PC-3 (cell line): Measurements from ENCODE around the gene FBXO24. TPM values are rescaled to one million over a fixed set of nuclear protein-coding genes. Genes with fewer than 3 reads are reported as not detected.

Source experiments
- ATAC-seq: fragments of 200-7000 bp; cut with Tn5 transposase; 2 replicates; pipeline ENCODE4 v1.9.1; 2020; ENCODE audit warnings: mild to moderate bottlenecking, moderate library complexity
- BruUV-seq: library from RNA; stranded (reverse); fragments of 400-500 nt; replicated peaks from 2 replicates; lab custom pipeline; 2021; lab: Mats Ljungman, UMichigan
- CTCF ChIA-PET: fragments of 300-600 bp; sonication (Branson Sonifier 250); formaldehyde crosslinking; loops from one replicate; lab custom pipeline; 2022; ENCODE audit warnings: antibody characterized with exemption; lab: Charles Lee
- POLR2A ChIA-PET: fragments of 300-600 bp; sonication (Branson Sonifier 250); formaldehyde crosslinking; loops from one replicate; lab custom pipeline; 2022; ENCODE audit warnings: antibody characterized with exemption; ENCODE audit not compliant: unreplicated experiment; lab: Charles Lee
- DNase-seq: peaks from one replicate; pipeline ENCODE4 v3.0.0-alpha.2; 2015
- H2AFZ ChIP-seq: fragments of 300-600 bp; sonication (generic); 2 replicates; pipeline ENCODE4 v1.6.0; 2016; ENCODE audit warnings: antibody characterized with exemption, low read length
- H3F3A ChIP-seq: fragments of 300-600 bp; sonication (generic); one replicate; pipeline ENCODE4 v1.6.0; 2017; ENCODE audit warnings: antibody characterized with exemption, low read length, control low read depth, mild to moderate bottlenecking; ENCODE audit not compliant: unreplicated experiment
- H3K27ac ChIP-seq: fragments of 300-600 bp; sonication (generic); 2 replicates; pipeline ENCODE4 v1.5.1; 2016; ENCODE audit warnings: mild to moderate bottlenecking, low read length
- H3K27me3 ChIP-seq: fragments of 300-600 bp; sonication (generic); 2 replicates; pipeline ENCODE4 v1.6.1; 2016; ENCODE audit warnings: low read length, mixed read lengths
- H3K36me3 ChIP-seq: fragments of 300-600 bp; sonication (generic); 2 replicates; pipeline ENCODE4 v1.6.1; 2016; ENCODE audit warnings: low read depth, mixed run types, low read length, mixed read lengths
- H3K4me1 ChIP-seq: fragments of 300-600 bp; sonication (generic); 2 replicates; pipeline ENCODE4 v1.5.1; 2016; ENCODE audit warnings: low read length; ENCODE audit not compliant: insufficient read depth
- H3K4me2 ChIP-seq: fragments of 300-600 bp; sonication (generic); 2 replicates; pipeline ENCODE4 v1.6.0; 2016; ENCODE audit warnings: low read length
- H3K4me3 ChIP-seq: fragments of 300-600 bp; sonication (generic); 2 replicates; pipeline ENCODE4 v1.5.1; 2016; ENCODE audit warnings: mild to moderate bottlenecking, low read length, mixed read lengths
- H3K79me2 ChIP-seq: fragments of 300-600 bp; sonication (generic); 2 replicates; pipeline ENCODE4 v1.6.1; 2017; ENCODE audit warnings: low read length, mixed read lengths
- H3K9ac ChIP-seq: fragments of 300-600 bp; sonication (generic); 2 replicates; pipeline ENCODE4 v1.6.0; 2016; ENCODE audit warnings: mild to moderate bottlenecking, low read length
- H3K9me2 ChIP-seq: fragments of 300-600 bp; sonication (generic); replicated peaks from 2 replicates; pipeline ENCODE4 v1.6.1; 2016; ENCODE audit warnings: mixed run types, low read length, mixed read lengths
- H3K9me3 ChIP-seq: fragments of 300-600 bp; sonication (generic); 2 replicates; pipeline ENCODE4 v1.6.1; 2016; ENCODE audit warnings: low read length, mixed read lengths
- H4K20me1 ChIP-seq: fragments of 300-600 bp; sonication (generic); 2 replicates; pipeline ENCODE4 v1.6.1; 2016; ENCODE audit warnings: low read length, mixed read lengths
- EZH2 ChIP-seq: fragments of 300-600 bp; sonication (generic); IDR thresholded peaks from one replicate; pipeline ENCODE4 v1.6.1; 2017; ENCODE audit warnings: antibody characterized with exemption, mild to moderate bottlenecking, low read length; ENCODE audit not compliant: unreplicated experiment
- EZH2phosphoT487 ChIP-seq: fragments of 300-600 bp; sonication (generic); IDR thresholded peaks from 2 replicates; pipeline ENCODE4 v1.6.1; 2018; ENCODE audit warnings: mild to moderate bottlenecking, antibody characterized with exemption, low read length, borderline replicate concordance
- intact Hi-C: fragments of 100-400 bp; cut with micrococcal nuclease; formaldehyde crosslinking; loops from 2 replicates; pipeline ENCODE4 v1.9.0; 2023
- total RNA-seq: library from RNA; depleted of rRNA; stranded (reverse); fragments of >200 nt; gene quantifications from 2 replicates; pipeline ENCODE4 v1.2.3, GENCODE V29; 2014
- TF ChIP-seq, protein P1 (sequence below): fragments of 300-600 bp; sonication (generic); conservative IDR thresholded peaks from 2 replicates; pipeline ENCODE4 v1.5.1; 2017; ENCODE audit warnings: antibody characterized with exemption, low read depth, mild to moderate bottlenecking, low read length

Gene FBXO24
- total RNA-seq, 1 experiment from 2014 or later: 0.40 TPM

GRCh38 chr7:100611983-100612729, 26.0 kb downstream of the FBXO24 start, which contains the start of gene MOSPD3:
Gene MOSPD3, plus strand, starts transcription at chr7:100612540. Its CDS starts 252 bp downstream, at chr7:100612792.
- ChIA-PET POLR2A (interaction anchor here (0.6 to 1.1 kb wide), 11 partner anchors 24 to 1732 kb away, joined by 3 to 7 read pairs (median 3); partner anchors contain the start of genes FBXO24, LRCH4, MEPCE and PPP1R35), CTCF (interaction anchor here (0.5 to 1.0 kb wide), 8 partner anchors 20 to 222 kb away, joined by 3 to 5 read pairs (median 4); partner anchors contain the start of gene FBXO24)
- no peaks in the 10 kb centered on the region for H3K9me3 ChIP-seq
- no peaks in the 10 kb centered on the region for H4K20me1 ChIP-seq
- peak; percentile 96 for ATAC-seq
- H3K27ac ChIP-seq: peak within 1 kb of the TSS; percentile 23; the same call in 1 of the 2 replicates
- TF ChIP-seq, protein P1, sequence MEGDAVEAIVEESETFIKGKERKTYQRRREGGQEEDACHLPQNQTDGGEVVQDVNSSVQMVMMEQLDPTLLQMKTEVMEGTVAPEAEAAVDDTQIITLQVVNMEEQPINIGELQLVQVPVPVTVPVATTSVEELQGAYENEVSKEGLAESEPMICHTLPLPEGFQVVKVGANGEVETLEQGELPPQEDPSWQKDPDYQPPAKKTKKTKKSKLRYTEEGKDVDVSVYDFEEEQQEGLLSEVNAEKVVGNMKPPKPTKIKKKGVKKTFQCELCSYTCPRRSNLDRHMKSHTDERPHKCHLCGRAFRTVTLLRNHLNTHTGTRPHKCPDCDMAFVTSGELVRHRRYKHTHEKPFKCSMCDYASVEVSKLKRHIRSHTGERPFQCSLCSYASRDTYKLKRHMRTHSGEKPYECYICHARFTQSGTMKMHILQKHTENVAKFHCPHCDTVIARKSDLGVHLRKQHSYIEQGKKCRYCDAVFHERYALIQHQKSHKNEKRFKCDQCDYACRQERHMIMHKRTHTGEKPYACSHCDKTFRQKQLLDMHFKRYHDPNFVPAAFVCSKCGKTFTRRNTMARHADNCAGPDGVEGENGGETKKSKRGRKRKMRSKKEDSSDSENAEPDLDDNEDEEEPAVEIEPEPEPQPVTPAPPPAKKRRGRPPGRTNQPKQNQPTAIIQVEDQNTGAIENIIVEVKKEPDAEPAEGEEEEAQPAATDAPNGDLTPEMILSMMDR: no peak
- DNase-seq: peak; percentile 99
- no peaks in the 10 kb centered on the region for H3F3A ChIP-seq
- H3K9ac ChIP-seq: peak within 1 kb of the TSS; percentile 64
- peak within 1 kb of the TSS; percentile 70 for H3K4me3 ChIP-seq
- no peaks in the 10 kb centered on the region for H3K9me2 ChIP-seq
- no TSS peak for BruUV-seq
- H3K4me1 ChIP-seq: peaks cover 6% of the 10 kb centered on the region; the same call in 1 of the 2 replicates
- H3K79me2 ChIP-seq: no peaks in the 10 kb centered on the region
- H3K36me3 ChIP-seq: no peaks in the 10 kb centered on the region
- peak within 1 kb of the TSS; percentile 77 for H2AFZ ChIP-seq
- peak within 1 kb of the TSS; percentile 99 for H3K4me2 ChIP-seq
- H3K27me3 ChIP-seq: no peaks in the 10 kb centered on the region
- intact Hi-C loops: loop anchor here (1.0 kb wide), 1 partner anchor 61 kb away; the partner anchor contains the start of gene GNB2

GRCh38 chr7:100612730-100613390, 26.7 kb downstream of the FBXO24 start:
- Histone ChIP-seq H3K27me3 (no peaks in the 10 kb centered on the region), H3F3A (no peaks in the 10 kb centered on the region), H3K4me1 (0 out of 2 replicates have a peak, but pooled peaks cover 3% of the 10 kb centered on the region), H3K27ac (no peak overlapping the region), H3K9me2 (no peaks in the 10 kb centered on the region), H3K4me3 (peak overlapping the region; percentile 70), H4K20me1 (no peaks in the 10 kb centered on the region), H2AFZ (peak overlapping the region; percentile 77), H3K79me2 (no peaks in the 10 kb centered on the region), H3K9ac (peak overlapping the region; percentile 64), H3K4me2 (peak overlapping the region; percentile 99), H3K36me3 (no peaks in the 10 kb centered on the region), H3K9me3 (no peaks in the 10 kb centered on the region)
- intact Hi-C loops: loop anchor here (1.0 kb wide), 1 partner anchor 60 kb away; the partner anchor contains the start of gene GNB2
- CTCF ChIA-PET: interaction anchor here (0.6 to 0.8 kb wide), 6 partner anchors 20 to 184 kb away, joined by 3 to 6 read pairs (median 4); partner anchors contain the start of gene ZCWPW1
- ATAC-seq (peak; percentile 8), DNase-seq (peak; percentile 11)
- no peak for TF ChIP-seq EZH2phosphoT487
- TF ChIP-seq, protein P1: peak; percentile 21; the same call in 1 of the 2 replicates
- no peak for TF ChIP-seq EZH2
- BruUV-seq: TSS peak; percentile 57
- POLR2A ChIA-PET: interaction anchor here (0.6 to 1.1 kb wide), 9 partner anchors 26 to 605 kb away, joined by 3 to 11 read pairs (median 4); partner anchors contain the start of genes FBXO24, LRCH4, MEPCE and PPP1R35
